Fibroblast of mammary gland (primary cell): ENCODE results near the gene CNGA2.
"Not testable (repeated sequence)": the region's sequence is repeated elsewhere in the genome, so short reads cannot be mapped to it uniquely, and the experiment has no call there.

Experiments
- DNase-seq: peaks from one replicate; pipeline ENCODE4 v3.0.0-alpha.2; 2010; ENCODE audit warnings: low read depth
- H3K4me3 ChIP-seq: 2 replicates; pipeline ENCODE4 v1.5.1; 2011; ENCODE audit warnings: low read depth, mild to moderate bottlenecking, low read length, moderate library complexity; ENCODE audit not compliant: control insufficient read depth
- TF ChIP-seq, protein P1 (sequence below): conservative IDR thresholded peaks from 2 replicates; pipeline ENCODE4 v1.5.1; 2011; ENCODE audit warnings: low read depth, low read length, inconsistent platforms; ENCODE audit not compliant: control insufficient read depth, insufficient read depth

The CNGA2 gene

DNA sequence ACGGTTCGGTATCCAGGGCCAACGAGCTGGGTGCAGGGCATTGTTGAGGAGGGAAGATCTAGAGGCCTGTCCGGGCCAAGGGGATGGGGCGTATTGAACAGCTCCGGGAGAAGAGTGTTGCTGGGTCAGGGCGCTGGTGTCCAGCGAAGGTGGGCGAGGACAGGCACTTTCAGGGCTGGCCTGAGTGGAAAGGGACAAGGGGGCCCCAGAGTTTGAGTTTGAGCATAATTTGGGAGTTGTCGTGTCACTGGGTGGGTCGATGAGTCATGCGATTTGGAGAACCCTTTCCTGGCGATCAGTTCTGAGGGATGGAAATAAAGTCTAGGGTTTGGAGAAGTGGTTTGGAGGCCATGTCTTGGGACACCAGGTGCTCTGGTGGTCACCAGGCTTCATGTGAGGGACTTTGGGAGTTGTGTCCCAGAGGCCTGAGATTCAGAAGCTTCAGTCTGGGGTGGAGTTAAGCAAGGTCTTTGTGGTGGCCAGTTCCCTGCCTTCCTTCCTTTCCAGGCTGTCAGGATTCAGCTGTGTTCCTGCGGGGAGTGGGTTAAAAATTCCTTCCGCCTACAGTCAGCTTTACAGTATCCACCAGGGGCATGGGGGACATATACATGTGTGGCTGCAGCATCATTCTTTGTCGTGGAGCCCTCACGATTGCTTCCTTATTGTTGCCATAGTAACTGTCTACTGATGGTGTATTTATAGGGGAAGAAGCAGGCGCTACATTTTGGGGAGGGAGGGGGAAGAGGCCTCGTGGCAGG, 38.8 kb upstream of the CNGA2 start:
- no peak for DNase-seq
- H3K4me3 ChIP-seq, result no peak overlapping the region

DNA sequence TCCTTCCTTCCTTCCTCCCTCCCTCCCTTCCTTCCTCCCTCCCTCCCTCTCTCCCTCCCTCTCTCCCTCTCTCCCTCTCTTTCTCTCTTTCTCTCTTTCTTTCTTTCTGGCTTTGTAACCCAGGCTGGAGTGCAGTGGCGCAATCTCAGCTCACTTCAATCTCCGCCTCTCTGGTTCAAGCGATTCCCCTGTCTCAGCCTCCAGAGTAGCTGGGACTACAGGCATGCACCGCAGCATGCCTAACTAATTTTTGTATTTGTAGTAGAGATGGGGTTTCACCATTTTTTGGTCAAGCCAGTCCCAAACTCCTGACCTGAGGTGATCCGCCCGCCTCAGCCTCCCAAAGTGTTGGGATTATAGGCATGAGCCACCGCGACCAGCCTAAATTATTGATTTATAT, 37.5 kb upstream of the CNGA2 start:
- H3K4me3 ChIP-seq, DNase-seq: not testable (repeated sequence)

More for the DNA sequence above, 38.8 kb upstream of the CNGA2 start:
- TF ChIP-seq, protein P1, sequence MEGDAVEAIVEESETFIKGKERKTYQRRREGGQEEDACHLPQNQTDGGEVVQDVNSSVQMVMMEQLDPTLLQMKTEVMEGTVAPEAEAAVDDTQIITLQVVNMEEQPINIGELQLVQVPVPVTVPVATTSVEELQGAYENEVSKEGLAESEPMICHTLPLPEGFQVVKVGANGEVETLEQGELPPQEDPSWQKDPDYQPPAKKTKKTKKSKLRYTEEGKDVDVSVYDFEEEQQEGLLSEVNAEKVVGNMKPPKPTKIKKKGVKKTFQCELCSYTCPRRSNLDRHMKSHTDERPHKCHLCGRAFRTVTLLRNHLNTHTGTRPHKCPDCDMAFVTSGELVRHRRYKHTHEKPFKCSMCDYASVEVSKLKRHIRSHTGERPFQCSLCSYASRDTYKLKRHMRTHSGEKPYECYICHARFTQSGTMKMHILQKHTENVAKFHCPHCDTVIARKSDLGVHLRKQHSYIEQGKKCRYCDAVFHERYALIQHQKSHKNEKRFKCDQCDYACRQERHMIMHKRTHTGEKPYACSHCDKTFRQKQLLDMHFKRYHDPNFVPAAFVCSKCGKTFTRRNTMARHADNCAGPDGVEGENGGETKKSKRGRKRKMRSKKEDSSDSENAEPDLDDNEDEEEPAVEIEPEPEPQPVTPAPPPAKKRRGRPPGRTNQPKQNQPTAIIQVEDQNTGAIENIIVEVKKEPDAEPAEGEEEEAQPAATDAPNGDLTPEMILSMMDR, result no peak

DNA sequence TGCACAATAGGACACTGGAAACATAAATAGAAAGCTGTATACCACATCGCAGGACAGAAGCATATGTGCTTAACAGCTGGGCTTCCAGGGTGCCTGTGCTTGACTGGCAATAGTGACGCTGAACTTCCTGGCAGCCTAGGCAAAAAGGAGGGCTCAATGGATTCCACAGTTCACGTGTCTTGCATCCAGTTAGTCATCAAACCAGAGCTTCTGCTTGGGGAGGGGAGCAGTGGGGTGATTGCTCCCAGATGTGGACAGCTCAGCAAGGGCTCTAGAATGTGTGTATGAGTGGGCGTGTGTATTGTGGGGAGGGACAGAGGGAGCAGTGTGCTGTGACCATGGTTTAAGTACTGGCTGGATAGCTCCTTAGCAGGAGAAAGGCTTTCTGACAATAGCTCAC, 37.0 kb upstream of the CNGA2 start:
- DNase-seq, result peak; percentile 96

GRCh38 chrX:151698485-151698884, 36.1 kb upstream of the CNGA2 start:
- H3K4me3 ChIP-seq, result no peak overlapping the region
- no peak for DNase-seq
- TF ChIP-seq, protein P1, result no peak

More for the DNA sequence above, 37.0 kb upstream of the CNGA2 start:
- no peak overlapping the region for H3K4me3 ChIP-seq
- TF ChIP-seq, protein P1, result no peak

DNA sequence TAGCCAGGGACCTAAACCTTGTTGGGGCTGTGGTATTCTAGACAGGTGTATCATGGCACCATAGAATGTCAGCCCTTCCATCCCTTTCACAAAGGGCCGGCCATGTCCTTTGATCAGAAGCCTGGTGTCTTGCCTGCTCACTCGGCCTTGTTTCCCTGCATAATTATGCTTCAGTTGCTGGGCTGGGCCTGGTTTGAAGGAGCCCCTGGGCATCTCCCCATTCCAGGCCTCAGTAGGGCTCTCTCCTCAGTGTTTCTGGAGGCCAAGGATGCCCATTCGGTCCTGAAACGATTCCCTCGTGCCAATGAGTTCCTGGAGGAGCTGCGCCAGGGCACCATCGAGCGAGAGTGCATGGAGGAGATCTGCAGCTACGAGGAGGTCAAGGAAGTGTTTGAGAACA, 34.8 kb upstream of the CNGA2 start:
- no peak for DNase-seq
- H3K4me3 ChIP-seq, result no peak overlapping the region
- TF ChIP-seq, protein P1, result no peak

GRCh38 chrX:151700581-151700980, 34.0 kb upstream of the CNGA2 start:
- no peak overlapping the region for H3K4me3 ChIP-seq
- DNase-seq, result no peak
- TF ChIP-seq, protein P1, result no peak

DNA sequence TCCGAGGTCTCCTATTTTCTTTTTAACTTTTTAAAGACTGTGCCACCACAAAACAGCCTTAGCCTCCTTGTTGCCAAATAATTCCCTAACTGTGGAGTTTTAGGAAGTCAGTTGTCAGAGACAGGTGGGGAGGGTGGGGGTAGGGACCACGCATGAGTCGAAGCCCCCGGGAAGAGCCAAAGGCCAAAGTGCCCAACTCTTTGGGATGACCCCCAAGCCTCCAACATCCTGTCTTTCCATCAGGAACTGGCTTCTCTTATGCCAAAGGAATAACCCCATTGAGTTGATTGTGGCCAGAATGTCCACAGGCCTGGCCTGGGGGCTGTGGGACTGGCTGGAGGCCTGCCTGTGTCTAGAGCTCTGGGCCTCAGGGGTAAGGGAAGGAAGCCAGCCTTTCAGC, 33.5 kb upstream of the CNGA2 start:
- H3K4me3 ChIP-seq, result no peak overlapping the region
- TF ChIP-seq, protein P1, result no peak

More for the DNA sequence above, 33.5 kb upstream of the CNGA2 start:
- DNase-seq, result no peak
